Spinal cord (tissue), 10 donors: ENCODE data around the gene TMOD1. TPM values are rescaled to one million over a fixed set of nuclear protein-coding genes. Genes with fewer than 3 reads are reported as not detected.

Source experiments
- DNase-seq, 6 donors: peaks; one replicate each; pipeline versions ENCODE4 v3.0.0 to v3.0.0-alpha.2; 2013 to 2015; ENCODE audit warnings: low spot score in 6 of 6, low read depth in 4 of 6
- H3K27ac ChIP-seq: one replicate; pipeline ENCODE4 v1.5.1; 2013; ENCODE audit warnings: low read depth, low read length, control low read depth
- H3K27me3 ChIP-seq: one replicate; pipeline ENCODE4 v1.6.1; 2013; ENCODE audit warnings: low read length; ENCODE audit not compliant: control insufficient read depth, insufficient read depth
- H3K36me3 ChIP-seq: one replicate; pipeline ENCODE4 v1.6.1; 2013; ENCODE audit warnings: low read length; ENCODE audit not compliant: control insufficient read depth, insufficient read depth
- H3K4me1 ChIP-seq: one replicate; pipeline ENCODE4 v1.6.1; 2013; ENCODE audit warnings: low read length; ENCODE audit not compliant: control insufficient read depth, insufficient read depth
- H3K4me3 ChIP-seq: one replicate; pipeline ENCODE4 v1.5.1; 2013; ENCODE audit warnings: low read depth, low read length, control low read depth
- H3K9me3 ChIP-seq: one replicate; pipeline ENCODE4 v1.6.1; 2013; ENCODE audit warnings: low read length; ENCODE audit not compliant: control insufficient read depth, insufficient read depth
- WGBS: methylation state at CpG from one replicate; pipeline ENCODE4 v1.1.5; 2013; ENCODE audit warnings: missing lambda C conversion rate; ENCODE audit not compliant: insufficient coverage; 5-methylcytosine and 5-hydroxymethylcytosine counted together
- polyA plus RNA-seq, 2 donors: library from polyadenylated mRNA; unstranded; fragments of 120-200 nt; gene quantifications; one replicate each; pipeline ENCODE4 v1.2.1, GENCODE V29; 2013; ENCODE audit not compliant: insufficient read length in 2 of 2
- total RNA-seq, 2 donors: library from RNA; depleted of rRNA in 1 of 2; stranded (reverse); fragments of 120-200 nt in 1 of 2; fragments of >200 nt in 1 of 2; gene quantifications; one replicate each; pipeline versions ENCODE4 v1.2.3 to v1.2.4, GENCODE V29; 2013 to 2014
- donor health status: healthy.

TMOD1 gene
- total and polyA plus RNA-seq, 4 donors = 27.3 to 104 (median 57.4) TPM

- WGBS = 51% methylated on average over 4 of the region's 8 CpGs
- H3K4me1 ChIP-seq = peaks cover 28% of the 10 kb centered on the region
- no peak overlapping the region for H3K4me3 ChIP-seq
- peaks cover 39% of the 10 kb centered on the region for H3K27me3 ChIP-seq
- H3K27ac ChIP-seq = no peak overlapping the region
- H3K9me3 ChIP-seq = no peaks in the 10 kb centered on the region
- no peaks in the 10 kb centered on the region for H3K36me3 ChIP-seq
- DNase-seq = peak in 2 of 6 donors; percentile 22 to 32
Observed at GRCh38 chr9:97504381-97505216, 3.1 kb downstream of the TMOD1 start.

GRCh38 chr9:97505845-97506244 lies 4.4 kb downstream of the TMOD1 start:
- H3K4me3 ChIP-seq = no peak overlapping the region
- peaks cover 30% of the 10 kb centered on the region for H3K27me3 ChIP-seq
- H3K9me3 ChIP-seq = no peaks in the 10 kb centered on the region
- no peak overlapping the region for H3K27ac ChIP-seq
- no peaks in the 10 kb centered on the region for H3K36me3 ChIP-seq
- DNase-seq = no peak
- H3K4me1 ChIP-seq = peaks cover 28% of the 10 kb centered on the region
- 98% methylated on average over 3 of the region's 3 CpGs for WGBS

- H3K27me3 ChIP-seq = peaks cover 25% of the 10 kb centered on the region
- peaks cover 24% of the 10 kb centered on the region for H3K4me1 ChIP-seq
- no peaks in the 10 kb centered on the region for H3K36me3 ChIP-seq
- H3K27ac ChIP-seq = no peak overlapping the region
- DNase-seq = no peak
- WGBS = 78% methylated on average over 2 of the region's 4 CpGs
- H3K4me3 ChIP-seq = no peak overlapping the region
- no peaks in the 10 kb centered on the region for H3K9me3 ChIP-seq
Observed at GRCh38 chr9:97506306-97506705, 4.8 kb downstream of the TMOD1 start.

- Histone ChIP-seq H3K36me3 (no peaks in the 10 kb centered on the region), H3K9me3 (no peaks in the 10 kb centered on the region), H3K4me1 (peaks cover 22% of the 10 kb centered on the region), H3K4me3 (no peak overlapping the region), H3K27ac (no peak overlapping the region), H3K27me3 (peaks cover 23% of the 10 kb centered on the region)
- no peak for DNase-seq
- no CpG with 5 or more reads among the region's 1 CpG for WGBS
Observed at GRCh38 chr9:97506787-97507186, 5.3 kb downstream of the TMOD1 start.

GRCh38 chr9:97507428-97507984 lies 6.0 kb downstream of the TMOD1 start:
- Histone ChIP-seq H3K36me3 (no peaks in the 10 kb centered on the region), H3K27ac (no peak overlapping the region), H3K4me1 (peaks cover 15% of the 10 kb centered on the region), H3K9me3 (no peaks in the 10 kb centered on the region), H3K27me3 (peaks cover 16% of the 10 kb centered on the region), H3K4me3 (no peak overlapping the region)
- no peak for DNase-seq
- WGBS = 100% methylated on average over 3 of the region's 5 CpGs

GRCh38 chr9:97508852-97509251 lies 7.4 kb downstream of the TMOD1 start:
- no peak overlapping the region for H3K4me3 ChIP-seq
- WGBS = no CpG with 5 or more reads among the region's 4 CpGs
- peaks cover 4% of the 10 kb centered on the region for H3K4me1 ChIP-seq
- peaks cover 3% of the 10 kb centered on the region for H3K27me3 ChIP-seq
- H3K36me3 ChIP-seq = no peaks in the 10 kb centered on the region
- H3K9me3 ChIP-seq = no peaks in the 10 kb centered on the region
- H3K27ac ChIP-seq = no peak overlapping the region
- no peak for DNase-seq

- no peaks in the 10 kb centered on the region for H3K9me3 ChIP-seq
- no peak overlapping the region for H3K27ac ChIP-seq
- H3K27me3 ChIP-seq = no peaks in the 10 kb centered on the region
- DNase-seq = no peak
- no peak overlapping the region for H3K4me3 ChIP-seq
- 92% methylated on average over 2 of the region's 10 CpGs for WGBS
- no peaks in the 10 kb centered on the region for H3K36me3 ChIP-seq
- H3K4me1 ChIP-seq = no peaks in the 10 kb centered on the region
Observed at GRCh38 chr9:97510797-97511654, 9.6 kb downstream of the TMOD1 start.

GRCh38 chr9:97511655-97512427 lies 10.4 kb downstream of the TMOD1 start:
- no peak for DNase-seq
- Histone ChIP-seq H3K4me1 (no peaks in the 10 kb centered on the region), H3K36me3 (no peaks in the 10 kb centered on the region), H3K4me3 (no peak overlapping the region), H3K27ac (no peak overlapping the region), H3K9me3 (no peaks in the 10 kb centered on the region), H3K27me3 (no peaks in the 10 kb centered on the region)
- 96% methylated on average over 5 of the region's 6 CpGs for WGBS

GRCh38 chr9:97512966-97513560 lies 11.6 kb downstream of the TMOD1 start:
- Histone ChIP-seq H3K9me3 (no peaks in the 10 kb centered on the region), H3K36me3 (peaks cover 3% of the 10 kb centered on the region), H3K27me3 (no peaks in the 10 kb centered on the region), H3K4me1 (peaks cover 8% of the 10 kb centered on the region), H3K4me3 (no peak overlapping the region), H3K27ac (no peak overlapping the region)
- DNase-seq = no peak
- WGBS = 89% methylated on average over 3 of the region's 8 CpGs
